Measurements from ENCODE around the gene RTN4RL1.
"Not testable (repeated sequence)": the region's sequence is repeated elsewhere in the genome, so short reads cannot be mapped to it uniquely, and the experiment has no call there.

Gene RTN4RL1

DNA sequence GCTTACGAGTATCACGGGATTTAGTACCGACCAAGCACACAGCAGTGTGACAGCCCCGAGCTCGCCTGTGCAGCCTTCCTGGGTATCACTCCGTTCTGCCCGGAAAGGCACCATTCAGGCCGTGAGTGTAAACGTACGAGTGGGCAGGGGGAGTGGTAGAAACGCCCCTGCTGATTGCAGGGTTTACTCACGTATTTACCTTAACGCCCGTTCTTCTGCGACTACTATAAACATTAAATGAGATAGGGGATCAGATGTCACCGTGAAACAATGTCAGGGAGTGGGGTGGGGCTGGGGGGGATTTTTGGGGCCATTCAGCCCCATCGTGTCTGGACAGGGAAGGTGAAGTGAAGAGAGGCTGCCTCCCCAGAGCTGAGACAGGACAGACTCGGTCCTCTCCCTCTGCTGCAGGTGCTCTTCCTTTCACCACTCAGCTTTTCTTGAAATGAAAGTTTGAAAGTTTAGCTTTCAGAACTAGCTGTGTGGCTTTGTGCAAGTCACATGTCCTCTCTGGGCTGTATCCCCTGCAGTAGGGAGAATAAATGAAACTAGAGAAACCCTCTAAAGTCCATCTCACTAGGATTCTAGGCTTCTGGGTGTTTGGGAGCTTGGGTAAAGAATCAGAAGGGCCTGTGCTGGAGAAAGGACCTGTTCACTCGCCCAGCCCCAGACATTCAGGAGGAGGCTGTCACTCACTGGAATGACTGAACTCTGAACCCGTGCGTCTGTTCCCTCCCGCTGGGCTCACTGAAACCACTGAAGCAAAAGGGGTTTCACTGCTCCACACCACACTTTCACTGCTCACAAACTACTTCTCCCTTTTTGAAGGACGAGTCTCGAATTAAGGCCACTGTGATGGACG lies 128.7 kb downstream of the RTN4RL1 start:
- no peak for DNase-seq (ENCODE audit: low read depth)

DNA sequence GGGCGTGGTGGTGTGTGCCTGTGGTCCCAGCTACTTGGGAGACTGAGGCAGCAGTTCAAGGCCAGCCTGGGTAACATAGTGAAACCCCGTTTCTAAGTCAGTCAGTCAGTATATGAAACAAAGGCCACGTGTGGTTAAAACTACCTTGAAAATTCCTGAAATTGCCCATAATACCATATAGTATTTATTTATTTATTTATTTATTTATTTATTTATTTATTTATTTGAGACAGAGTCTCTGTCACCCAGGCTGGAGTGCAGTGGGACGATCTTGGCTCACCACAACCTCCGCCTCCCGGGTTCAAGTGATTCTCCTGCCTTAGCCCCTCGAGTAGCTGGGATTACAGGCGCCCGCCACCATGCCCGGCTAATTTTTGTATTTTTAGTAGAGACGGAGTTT lies 129.7 kb downstream of the RTN4RL1 start:
- not testable (repeated sequence) for DNase-seq (ENCODE audit: low read depth)

DNA sequence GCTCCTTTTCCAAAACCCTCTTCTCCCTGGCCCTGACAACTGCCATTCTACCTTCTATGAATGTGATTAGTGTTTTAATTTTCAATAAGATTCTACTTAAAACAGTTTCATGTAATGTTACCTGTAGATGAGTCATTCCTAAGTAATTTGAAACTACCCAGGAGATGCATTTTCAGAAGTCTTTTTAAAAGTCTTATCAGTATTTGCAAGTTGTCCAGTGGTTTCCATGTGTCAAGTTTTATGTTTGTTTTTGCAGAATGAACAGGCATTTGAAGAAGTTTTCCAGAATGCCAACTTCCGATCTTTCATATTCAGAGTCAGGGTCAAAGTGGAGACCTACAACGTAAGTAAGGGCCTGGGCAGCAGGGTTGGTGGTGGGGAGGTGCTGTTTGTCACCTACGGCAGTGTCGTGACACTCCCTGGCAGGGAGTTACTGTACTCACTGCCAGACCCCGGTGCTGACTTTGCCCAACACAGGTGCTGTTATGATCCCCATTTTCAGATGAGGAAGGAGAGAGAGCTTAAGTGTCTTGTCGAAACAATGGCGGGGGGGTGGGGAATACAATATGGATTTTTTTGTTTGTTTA lies 130.3 kb downstream of the RTN4RL1 start:
- DNase-seq (ENCODE audit: low read depth): no peak

DNA sequence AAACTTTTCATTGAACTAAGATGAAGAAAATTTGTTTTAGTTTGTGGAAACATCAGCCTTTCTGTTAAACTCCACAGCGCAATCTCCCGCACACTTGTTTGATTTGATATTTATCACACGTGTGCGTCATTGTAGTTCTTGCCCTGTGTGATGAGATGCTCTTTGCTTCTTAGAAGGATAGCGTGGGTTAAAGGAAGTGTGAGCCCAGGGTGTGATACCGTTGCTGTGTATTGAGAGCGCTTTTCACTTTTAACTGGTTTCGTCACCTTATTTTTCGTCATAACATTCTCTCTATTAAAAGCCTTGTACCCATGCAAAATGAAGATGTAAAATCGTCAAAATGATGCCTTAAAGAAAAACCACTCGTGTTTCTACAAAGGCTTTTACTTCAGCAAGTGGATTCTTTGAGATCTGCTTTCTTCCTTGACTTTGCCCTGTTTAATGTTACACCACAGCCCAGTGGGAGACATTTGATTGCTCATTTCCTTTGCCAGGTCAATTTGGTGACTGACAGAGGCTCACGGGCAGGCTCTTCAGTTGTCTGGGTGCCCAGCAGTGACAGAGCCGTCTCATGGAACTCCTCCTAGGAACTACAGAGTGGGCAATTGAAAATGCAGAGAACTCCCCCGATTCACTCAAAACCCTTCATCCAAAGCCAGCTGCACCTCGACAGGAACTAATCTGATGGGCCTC lies 134.2 kb downstream of the RTN4RL1 start:
- no peak for DNase-seq (ENCODE audit: low read depth)

- DNase-seq (ENCODE audit: low read depth): no peak
Observed at GRCh38 chr17:1888741-1889140, 136.4 kb downstream of the RTN4RL1 start.
